T-helper 9 cell (primary cell): ENCODE data around the gene NR5A2.
"Not testable (repeated sequence)": the region's sequence is repeated elsewhere in the genome, so short reads cannot be mapped to it uniquely, and the experiment has no call there.

ENCODE experiments used
- DNase-seq: peaks from one replicate; pipeline ENCODE4 v3.0.0-alpha.2; 2020

The NR5A2 gene

DNA sequence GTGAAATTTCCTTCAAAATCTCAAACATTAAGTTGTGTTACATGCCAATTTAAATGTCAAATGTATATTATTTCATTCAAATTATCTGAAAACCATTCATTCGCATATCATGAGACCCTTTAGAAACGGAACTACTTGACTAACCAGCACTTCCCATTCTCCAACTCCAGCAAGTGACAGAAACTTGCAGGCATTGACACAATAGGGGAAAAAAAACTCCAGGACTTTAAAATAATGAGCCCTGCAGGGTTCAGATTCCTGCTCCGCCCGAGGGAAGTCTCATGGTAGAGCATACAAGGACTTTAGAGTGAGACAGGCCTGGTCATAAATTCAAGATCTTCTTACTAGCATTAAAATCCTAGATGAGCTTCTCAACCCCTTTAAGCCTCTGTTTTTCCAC lies 138.9 kb downstream of the NR5A2 start:
- DNase-seq, result no peak

DNA sequence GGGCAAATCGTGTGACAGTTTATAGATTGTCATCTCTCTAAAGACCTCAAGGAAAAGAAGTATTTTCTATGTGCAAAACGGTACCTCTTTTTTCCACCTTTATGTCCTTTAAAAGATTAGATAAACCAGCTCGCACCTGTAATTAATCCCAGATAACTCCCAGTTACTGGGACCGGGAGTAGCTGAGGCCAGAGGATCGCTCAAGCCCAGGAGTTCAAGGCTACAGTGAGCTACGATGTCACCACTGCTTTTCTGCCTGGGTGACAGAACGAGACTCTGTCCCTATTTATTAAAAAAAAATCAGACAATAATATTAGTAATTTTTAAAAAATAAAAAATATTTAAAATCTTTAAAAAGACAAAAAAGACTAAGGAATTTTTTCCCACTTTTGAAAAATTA lies 141.4 kb downstream of the NR5A2 start:
- DNase-seq, result no peak

DNA sequence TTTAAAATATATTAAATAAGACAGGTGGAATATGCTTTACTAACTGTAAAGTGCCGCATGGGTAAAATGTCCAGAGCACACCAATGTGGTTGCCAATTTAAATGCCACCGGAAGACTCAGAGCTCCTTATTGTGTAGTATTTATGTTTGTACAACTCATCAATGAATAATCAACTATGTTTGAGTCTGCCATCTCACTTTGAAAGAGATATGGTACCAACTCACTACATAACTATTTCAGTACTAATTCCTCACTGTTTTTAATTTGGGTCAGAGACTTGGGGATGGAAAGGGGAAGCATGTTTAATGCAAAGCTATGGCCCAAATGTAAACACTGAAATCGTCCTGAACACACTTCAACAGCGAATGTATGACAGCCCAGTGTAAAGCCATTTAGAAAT lies 144.8 kb downstream of the NR5A2 start:
- no peak for DNase-seq

DNA sequence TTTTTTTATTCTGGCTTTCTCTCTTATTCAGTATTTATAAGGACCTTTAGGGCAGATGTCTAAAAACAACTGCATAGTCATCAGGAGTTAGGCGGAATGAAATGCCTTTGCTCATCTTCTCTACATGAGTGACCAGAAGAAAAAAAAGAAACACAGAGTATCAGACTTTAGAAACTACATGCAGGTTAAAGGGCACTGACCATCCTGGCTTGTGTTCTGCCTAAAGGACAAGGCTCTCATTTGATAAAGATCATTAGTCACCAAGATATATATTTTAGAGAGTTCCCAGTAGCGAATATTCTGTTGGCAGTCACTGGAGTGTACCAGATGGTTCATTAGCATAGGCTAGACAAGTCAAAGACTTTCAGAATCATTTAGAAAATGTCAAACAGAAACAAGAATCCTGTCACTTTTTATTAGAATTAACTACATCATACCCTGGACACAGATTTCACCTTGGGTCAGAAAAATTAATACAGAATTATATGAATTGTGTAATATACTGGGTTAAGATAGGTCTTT lies 145.6 kb downstream of the NR5A2 start:
- DNase-seq, result no peak

DNA sequence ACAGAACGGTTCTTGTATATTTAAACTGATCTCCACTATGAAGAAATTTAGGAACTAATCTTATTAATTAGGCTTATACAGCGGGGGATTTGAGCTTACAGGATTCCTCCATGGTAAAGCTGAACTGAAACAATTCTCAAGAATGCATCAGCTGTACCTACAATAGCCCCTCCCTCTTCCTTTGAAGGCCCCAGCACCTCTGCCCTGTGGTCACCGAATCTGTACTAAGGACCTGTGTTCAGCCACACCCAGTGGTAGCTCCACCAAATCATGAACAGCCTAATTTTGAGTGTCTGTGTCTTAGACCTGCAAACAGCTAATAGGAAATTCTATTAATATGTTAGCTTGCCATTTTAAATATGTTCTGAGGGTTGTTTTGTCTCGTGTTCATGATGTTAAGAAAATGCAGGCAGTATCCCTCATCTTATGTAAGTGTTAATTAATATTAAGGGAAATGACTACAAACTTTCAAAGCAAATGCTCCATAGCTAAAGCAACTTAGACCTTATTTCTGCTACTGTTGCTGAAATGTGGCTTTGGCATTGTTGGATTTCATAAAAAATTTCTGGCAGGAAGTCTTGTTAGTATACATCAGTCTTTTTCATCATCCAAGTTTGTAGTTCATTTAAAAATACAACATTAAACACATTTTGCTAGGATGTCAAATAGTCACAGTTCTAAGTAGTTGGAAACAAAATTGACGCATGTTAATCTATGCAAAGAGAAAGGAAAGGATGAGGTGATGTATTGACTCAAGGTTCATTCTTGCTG lies 147.2 kb downstream of the NR5A2 start:
- DNase-seq, result no peak

DNA sequence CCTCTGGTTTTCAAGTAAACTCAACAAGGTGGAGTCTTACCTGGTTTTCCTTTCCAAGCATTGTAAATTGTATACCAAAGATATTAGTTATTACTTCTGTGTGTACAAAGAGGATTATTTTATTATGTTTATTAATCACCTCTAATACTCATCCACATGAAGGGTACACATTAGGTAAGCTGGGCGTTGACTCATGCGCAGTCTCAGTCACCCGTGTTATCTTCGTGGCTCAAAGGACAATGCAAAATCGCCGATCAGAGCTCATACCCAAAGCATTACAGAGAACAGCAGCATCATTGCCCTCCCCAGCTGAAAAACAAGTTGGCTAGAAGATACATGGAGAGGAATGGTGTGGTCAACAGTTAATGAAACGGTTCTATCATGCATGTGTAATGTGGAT lies 148.7 kb downstream of the NR5A2 start:
- DNase-seq, result no peak

DNA sequence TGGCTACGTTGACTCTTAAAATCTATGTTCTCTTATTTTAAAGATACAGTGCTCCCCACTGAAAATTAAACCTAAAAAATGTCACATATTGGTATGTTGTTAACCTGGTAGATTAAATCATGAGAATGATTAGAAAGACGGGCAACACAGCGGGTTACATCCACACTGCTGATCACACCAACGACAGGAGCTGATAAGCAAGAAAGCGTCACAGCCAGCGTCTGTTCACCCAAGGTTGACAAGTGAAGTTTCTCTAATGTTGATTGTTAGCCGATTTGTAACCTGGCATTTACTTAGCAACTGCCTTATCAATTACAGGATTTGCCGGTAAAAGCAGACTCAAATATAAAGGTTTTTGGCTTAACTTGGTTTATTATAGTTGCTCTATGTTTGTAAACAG lies 149.3 kb downstream of the NR5A2 start:
- no peak for DNase-seq

DNA sequence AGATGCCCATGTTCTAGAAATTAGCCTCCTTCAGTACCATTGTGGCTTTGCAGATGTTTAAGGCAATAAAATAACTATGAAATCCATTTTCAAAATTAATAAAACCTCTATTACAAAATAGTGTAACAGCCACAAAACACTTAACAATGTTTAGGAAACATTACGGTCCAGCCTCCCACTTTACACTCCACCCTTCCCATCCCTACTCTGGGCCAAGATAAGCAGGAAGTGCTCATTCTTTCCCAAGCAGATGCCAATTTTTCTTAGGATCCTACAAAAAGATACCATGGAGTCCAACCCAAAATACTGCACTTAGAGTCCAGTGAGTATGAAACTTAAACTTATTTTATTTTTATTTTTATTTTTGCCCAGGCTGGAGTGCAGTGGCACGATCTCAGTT lies 150.8 kb downstream of the NR5A2 start:
- no peak for DNase-seq

DNA sequence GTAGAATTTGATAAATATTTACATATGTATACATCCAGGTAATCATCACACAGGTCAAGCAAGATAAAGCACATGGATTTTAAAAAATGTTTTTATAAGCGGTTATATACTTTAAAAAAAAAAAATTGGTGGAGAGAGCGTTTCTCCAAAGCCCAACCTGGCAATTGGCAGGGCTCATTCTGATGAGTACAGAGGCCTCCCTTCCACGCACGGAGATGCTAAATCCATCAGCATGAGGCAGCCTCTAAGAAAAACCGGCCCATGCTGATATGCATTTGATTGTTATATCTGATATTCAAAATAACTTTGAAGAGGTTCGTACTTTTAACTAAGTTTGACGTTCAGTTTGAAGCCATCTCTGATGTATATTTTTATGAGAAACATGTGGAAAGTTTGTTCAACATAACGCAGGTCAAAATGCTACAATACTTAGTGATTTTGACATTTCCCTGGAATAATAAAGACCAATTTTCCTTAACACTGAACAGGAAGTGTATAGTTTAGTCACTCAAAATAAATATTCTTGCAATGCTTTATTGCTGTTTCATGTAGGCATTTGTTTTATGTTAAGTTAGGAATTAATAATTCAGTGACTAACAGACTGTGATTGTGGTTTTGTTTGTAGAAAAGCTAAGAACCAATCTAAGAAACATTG lies 151.7 kb downstream of the NR5A2 start:
- DNase-seq, result no peak

DNA sequence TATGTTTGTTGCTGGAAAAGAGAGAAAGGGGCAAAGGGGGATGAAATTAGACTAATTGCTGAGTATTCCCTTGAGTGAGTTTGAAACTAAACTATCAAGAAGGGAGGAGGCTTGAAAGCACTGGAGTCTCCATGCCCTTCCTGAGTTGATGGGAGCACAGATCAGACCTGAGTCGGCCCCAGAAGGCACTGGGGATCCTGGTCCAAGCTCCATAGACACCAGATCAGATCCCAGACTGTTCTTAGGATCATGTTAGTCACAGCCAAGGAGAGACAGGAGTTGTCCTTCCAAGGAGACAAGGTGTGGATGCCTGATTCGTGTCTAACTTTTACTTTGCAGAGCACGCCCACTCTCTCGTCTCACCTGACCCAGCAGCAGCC lies 152.3 kb downstream of the NR5A2 start:
- DNase-seq, result no peak

DNA sequence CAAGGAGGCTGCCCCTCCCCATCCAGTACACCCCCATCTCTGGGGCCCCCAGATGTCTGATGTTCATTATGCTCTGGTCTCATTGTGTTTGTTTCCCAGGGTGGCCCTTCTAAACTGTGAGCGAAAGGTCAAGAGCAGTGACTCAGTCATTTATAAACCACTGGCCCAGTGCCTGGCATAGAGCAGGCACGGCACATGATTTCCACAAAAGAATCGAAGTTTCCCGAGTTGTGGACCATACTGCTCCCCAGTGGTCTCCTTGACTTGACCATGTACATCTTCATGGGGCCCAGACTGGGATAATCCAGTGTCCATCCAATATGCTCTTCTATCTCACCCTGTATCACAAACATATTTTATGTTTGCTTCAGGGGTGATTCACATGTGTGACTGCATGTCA lies 153.3 kb downstream of the NR5A2 start:
- no peak for DNase-seq

DNA sequence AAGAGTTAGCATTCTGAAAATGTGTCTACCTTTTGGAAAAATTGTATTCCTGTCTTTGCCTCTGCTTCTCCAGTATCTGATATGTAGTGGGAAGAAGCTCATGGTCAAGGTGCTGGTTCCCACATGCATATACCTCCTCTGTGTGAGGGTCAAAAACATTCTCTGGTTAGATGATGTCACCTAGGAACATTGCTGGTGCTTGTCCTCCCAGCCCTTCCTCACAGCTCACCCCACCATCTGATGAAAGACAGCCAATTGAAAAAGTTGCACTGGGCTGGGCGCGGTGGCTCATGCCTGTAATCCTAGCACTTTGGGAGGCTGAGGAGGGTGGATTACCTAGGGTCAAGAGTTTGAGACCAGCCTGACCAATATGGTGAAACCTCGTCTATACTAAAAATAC lies 154.4 kb downstream of the NR5A2 start:
- DNase-seq, result no peak

DNA sequence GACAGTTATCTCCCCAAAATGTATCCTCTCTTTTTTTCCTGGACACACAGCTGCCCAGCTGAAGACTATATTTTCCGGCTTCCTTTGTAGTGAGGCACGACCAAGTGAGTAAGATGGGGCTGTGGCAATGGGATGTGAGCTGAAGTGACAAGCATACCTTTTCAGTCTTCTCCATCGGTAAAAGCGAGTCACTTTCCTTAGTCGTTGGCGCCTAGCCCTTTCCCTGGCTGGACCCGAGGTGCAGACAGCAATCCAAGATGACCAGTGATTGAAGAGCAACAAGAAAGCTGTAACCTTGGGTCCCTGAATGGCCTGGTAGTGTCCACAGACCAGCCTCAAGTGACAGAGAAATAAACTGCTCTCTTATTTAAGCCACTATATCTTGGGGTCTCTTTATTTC lies 155.2 kb downstream of the NR5A2 start:
- DNase-seq, result no peak

DNA sequence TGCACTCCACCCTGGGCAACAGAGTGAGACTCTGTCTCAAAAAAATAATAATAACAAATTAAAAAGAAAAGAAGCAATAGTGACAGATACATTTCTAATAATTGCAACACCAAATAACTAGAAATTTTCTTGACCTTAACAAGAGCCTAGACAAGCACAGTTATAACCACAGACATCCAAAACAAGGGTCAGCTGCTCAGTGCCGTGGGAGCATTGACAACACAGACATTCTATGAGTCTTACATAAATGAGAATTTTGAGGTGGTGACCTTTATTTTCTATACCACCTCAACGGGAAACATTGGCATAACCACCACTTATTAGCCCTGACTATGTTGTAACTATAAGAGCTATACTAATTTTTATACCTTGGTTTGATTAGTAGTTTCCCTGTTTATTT lies 156.1 kb downstream of the NR5A2 start:
- DNase-seq, result no peak

DNA sequence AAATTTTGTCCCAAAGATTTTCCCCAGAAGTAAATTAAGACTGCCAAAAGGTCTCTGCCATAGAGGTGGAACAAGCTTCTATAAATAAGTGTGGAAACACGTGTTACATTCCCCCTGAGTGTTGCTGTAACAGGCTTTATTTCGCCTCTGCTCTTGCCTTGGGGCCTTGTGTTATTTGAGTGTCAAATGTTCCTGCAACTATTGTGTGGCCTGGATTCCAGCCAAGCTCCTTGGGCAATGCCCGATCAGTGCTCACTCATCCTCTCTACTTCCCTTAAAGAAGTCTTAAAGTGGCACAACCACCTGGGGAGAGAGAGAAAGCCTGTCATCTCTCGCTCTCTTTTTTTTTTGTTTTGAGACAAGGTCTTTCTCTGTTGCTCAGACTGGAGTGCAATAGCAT lies 156.7 kb downstream of the NR5A2 start:
- no peak for DNase-seq

DNA sequence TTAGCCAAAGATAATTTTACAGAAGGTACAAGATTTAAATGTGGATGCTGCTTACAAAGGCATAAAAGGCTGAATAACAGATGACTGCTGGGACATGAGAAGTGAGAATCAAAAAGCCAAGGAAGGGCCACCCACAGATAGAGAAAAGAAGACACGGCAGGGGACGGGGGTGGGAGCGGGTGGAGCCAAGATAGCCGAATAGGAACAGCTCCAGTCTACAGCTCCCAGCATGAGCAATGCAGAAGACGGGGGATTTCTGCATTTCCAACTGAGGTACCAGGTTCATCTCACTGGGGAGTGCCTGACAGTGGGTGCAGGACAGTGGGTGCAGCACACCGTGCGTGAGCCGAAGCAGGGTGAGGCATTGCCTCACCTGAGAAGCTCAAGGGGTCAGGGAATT lies 157.7 kb downstream of the NR5A2 start:
- not testable (repeated sequence) for DNase-seq

DNA sequence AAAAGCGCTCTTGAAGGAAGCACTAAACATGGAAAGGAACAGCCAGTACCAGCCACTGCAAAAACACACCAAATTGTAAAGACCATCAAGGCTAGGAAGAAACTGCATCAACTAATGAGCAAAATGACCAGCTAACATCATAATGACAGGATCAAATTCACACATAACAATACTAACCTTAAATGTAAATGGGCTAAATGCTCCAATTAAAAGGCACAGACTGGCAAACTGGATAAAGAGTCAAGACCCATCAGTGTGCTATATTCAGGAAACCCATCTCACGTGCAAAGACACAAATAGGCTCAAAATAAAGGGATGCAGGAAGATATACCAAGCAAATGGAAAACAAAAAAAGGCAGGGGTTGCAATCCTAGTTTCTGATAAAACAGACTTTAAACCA lies 159.8 kb downstream of the NR5A2 start:
- not testable (repeated sequence) for DNase-seq

DNA sequence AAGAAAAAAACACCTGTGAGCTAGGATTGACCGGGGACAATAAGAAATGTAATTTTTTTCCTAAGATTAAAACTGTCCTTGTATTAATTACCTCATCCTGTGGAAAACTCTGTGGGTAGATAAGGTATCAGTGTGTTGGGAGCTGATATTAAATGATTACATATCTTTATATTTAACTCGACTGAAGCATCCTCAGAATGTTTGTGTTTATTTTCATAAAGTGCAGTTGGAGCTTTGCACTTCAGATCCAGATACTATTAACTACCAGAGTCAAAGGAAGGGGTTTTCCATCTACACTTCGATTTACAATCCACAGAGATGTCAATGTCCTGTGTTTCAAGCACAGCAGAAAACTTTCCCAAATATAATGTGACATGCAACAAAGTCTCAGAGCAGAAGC lies 164.5 kb downstream of the NR5A2 start:
- DNase-seq, result no peak

DNA sequence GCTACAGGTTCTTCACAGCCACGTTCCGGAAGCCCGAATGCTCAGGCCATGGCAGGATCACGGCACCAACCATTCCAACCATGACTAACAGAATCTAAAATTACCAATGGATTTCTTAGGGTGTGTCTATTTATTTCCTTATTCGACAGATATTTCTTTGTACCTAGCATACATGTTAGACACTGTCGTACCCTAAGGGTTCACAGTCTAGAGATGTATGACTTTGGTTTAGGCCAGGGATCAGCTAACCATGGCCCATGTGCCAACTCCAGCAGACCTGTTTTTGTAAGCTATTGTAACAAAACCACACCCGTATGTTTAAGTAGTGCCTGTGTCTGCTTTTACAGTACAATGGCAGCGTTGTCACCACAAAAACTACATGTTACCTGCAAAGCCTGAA lies 167.0 kb downstream of the NR5A2 start:
- DNase-seq, result no peak

DNA sequence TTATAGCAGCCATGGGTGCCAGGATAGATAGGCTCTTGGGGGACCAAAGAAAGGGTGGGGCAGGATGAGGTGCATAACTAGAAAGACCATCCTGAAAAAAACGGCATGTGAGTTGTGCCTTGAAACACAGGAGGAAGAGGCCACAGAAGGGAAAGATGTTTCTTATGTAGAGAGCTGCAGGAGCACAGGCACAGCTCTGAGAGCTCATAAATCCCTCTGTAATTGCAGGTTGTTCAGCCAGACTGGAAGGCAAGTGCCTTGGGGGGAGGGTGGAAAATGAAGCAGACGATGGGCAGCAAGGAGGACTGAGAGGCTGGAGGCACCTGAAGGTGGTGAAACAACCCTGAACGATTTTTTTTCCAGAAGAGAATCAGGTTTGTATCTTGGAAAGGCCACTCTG lies 170.7 kb downstream of the NR5A2 start:
- DNase-seq, result no peak

DNA sequence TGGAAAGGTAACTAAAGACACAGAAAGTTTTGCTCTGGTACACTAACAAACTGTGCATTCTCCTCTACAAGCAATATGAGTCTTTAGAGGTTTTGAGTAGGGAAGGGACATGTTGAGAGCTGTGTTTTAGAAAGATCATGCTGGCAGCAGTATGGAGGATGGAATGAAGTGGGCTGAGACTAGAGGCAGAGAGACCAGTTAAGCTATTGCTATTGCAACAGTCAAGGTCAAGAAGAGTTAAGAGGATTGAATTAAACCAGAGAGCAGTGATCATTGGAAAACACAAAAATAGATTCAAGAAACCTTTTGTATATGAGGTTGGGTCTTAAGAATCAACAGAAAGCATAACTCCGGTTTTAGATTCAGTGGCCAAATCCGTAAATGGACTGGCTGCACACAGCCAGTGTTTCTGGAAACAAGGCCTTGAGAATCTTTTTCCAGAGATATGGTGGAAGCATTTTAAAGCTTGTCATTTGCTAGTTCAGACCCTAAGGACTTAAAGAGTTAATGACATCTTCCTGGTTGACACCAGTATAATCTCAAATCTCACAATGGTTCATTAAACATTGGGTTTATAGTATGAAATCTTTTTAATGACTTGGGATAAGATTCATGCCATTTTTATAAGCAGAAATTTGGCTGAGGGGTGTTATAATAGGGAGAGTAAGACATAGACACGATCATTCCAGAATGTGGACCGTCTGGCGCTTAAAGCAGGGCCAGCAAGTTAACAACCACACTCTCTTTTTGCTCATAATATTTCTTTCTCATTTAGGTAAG lies 177.9 kb downstream of the NR5A2 start:
- no peak for DNase-seq

DNA sequence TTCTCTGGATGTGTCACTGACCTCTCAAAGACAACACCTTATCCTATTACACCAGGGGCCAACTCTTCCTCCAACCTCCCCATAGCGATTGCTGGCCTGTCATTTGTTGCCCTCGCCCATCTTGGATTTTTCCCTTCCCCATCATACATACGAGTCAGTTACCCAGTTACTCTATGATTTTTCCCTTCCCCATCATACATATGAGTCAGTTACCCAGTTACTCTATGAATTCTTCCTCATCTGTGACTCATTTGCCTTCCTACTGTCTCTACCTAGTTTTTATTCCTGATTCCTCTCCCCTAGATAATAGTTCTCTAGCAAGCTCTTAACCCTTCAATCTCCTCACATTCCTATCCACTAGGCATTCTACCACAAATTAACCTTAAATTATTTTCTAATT lies 178.8 kb downstream of the NR5A2 start:
- DNase-seq, result no peak

DNA sequence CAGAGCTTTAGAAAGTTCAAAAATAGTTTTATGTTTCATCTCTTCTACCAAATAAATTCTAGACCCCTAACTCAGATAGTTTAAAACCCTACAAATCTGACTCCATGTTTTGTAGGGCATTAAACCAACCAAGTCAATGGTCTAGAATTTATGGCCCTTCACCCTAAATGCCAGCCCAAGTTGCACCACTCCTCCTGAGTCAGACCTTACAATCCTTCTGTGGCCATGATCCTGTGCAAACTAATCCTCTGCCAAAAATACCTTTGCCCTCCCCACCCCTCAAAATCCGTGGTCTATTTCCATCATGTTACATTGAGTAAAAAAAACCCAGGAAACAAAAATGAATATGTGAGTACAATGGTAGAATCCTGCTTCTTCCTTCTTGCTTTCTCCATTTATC lies 179.3 kb downstream of the NR5A2 start:
- DNase-seq, result no peak

DNA sequence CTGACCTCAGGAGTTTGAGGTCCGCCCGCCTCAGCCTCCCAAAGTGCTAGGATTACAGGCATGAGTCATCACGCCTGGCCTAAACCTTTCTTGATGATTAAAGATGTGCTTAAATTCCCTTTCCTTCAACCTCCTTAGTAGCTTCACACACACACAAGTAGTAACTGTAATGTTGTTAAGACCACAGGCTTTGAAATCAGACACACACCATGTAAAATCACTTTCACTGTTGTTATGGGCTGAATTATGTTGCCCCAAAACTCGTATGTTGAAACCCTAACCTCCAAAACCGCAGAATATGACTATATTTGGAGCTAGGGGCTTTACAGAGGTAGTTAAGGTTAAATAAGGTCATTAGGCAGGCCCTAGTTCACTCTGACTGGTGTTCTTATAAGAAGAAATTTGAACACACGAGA lies 180.2 kb downstream of the NR5A2 start:
- no peak for DNase-seq
